ENCODE measurements around the gene NOP10. TPM values are rescaled to one million over a fixed set of nuclear protein-coding genes. Genes with fewer than 3 reads are reported as not detected.

NOP10 gene
- polyA plus RNA-seq, 1 of the 3 experiments (the other 2 are of a cell fraction): 440 TPM

DNA sequence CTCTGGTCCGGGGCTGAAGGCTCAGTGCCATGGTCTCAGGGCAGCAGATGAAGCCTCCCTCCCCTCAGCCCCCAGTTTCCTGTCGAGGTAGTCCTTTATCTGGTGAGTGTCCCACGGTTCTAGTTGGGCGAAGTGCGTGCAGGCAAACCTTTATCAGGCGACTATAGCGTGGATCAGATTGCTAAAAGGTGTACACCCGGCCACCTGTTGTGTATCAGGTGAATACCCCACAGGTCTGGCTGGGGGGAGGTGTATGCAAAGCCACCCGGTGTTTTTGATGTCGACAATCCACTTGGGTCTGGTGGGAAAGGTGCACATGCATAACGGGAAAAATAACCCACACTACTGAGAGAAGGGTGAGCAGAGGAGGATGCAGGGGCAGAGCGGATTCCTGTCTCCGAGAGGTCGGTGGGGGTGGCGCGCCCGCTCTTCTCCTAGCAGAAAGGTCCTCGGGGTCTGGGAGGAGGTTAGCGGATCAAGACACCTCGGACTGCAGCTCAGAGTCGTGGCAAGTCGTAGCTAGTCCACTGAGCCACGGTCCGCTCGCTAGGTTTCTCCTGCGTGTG is 5.9 kb downstream of the NOP10 start:
- H3K9me2 ChIP-seq: no peaks in the 10 kb centered on the region
- H3F3A ChIP-seq (replicated peaks; ENCODE audit: insufficient read depth): peaks cover 26% of the 10 kb centered on the region
- POLR2A ChIA-PET: interaction anchor here (1.2 to 3.3 kb wide), 5 partner anchors 8 to 298 kb away, joined by 3 to 19 read pairs (median 4); partner anchors contain the start of genes AVEN and LPCAT4
- H3K27me3 ChIP-seq (ENCODE audit: insufficient read depth): no peaks in the 10 kb centered on the region
- WGBS (ENCODE audit: low lambda C conversion rate): 9% methylated on average over 20 of the region's 26 CpGs
- peaks cover 22 to 36% of the 10 kb centered on the region in 2 experiments for H3K36me3 ChIP-seq (replicated peaks in 1 of 2; ENCODE audit: control insufficient read depth in 1 of 2, insufficient read depth in 2 of 2, low read length in 1 of 2)
- TF ChIP-seq RCOR1 (IDR thresholded peaks at IDR 0.05; ENCODE audit: low read length) (no peak), NFIC (IDR thresholded peaks at IDR 0.05; ENCODE audit: borderline replicate concordance) (no peak), NRF1 (IDR thresholded peaks at IDR 0.05; ENCODE audit: low read depth, low read length) (no peak), SMC3 (IDR thresholded peaks at IDR 0.05; ENCODE audit: low read depth, low read length) (no peak), MAX (IDR thresholded peaks at IDR 0.05; ENCODE audit: low read depth) (no peak), FOXJ3 (CRISPR knock-in tag; IDR thresholded peaks at IDR 0.05) (no peak), EZH2phosphoT487 (IDR thresholded peaks at IDR 0.05; ENCODE audit: borderline replicate concordance, low read depth) (no peak), EP300 (IDR thresholded peaks at IDR 0.05; ENCODE audit: borderline replicate concordance in 1 of 2, low read depth in 1 of 2, low read length in 1 of 2) (no peak), ZBTB33 (IDR thresholded peaks at IDR 0.05; ENCODE audit: borderline replicate concordance, low read depth) (no peak), POLR2AphosphoS5 (IDR thresholded peaks at IDR 0.05; ENCODE audit: low read depth, low read length) (no peak), CHD2 (IDR thresholded peaks at IDR 0.05; ENCODE audit: low read length, partially characterized antibody) (no peak), RAD21 (IDR thresholded peaks at IDR 0.05; ENCODE audit: low read length) (no peak), TAF1 (IDR thresholded peaks at IDR 0.05; ENCODE audit: borderline replicate concordance, low read depth, low read length) (no peak), MXI1 (IDR thresholded peaks at IDR 0.05; ENCODE audit: low read depth, low read length) (no peak), ELF1 (IDR thresholded peaks at IDR 0.05) (no peak), MEF2A (IDR thresholded peaks at IDR 0.05; ENCODE audit: borderline replicate concordance, low read depth) (no peak), GABPA (IDR thresholded peaks at IDR 0.05; ENCODE audit: low read depth) (no peak)
- TF ChIP-seq, protein P1, sequence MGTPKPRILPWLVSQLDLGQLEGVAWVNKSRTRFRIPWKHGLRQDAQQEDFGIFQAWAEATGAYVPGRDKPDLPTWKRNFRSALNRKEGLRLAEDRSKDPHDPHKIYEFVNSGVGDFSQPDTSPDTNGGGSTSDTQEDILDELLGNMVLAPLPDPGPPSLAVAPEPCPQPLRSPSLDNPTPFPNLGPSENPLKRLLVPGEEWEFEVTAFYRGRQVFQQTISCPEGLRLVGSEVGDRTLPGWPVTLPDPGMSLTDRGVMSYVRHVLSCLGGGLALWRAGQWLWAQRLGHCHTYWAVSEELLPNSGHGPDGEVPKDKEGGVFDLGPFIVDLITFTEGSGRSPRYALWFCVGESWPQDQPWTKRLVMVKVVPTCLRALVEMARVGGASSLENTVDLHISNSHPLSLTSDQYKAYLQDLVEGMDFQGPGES (IDR thresholded peaks at IDR 0.05; ENCODE audit: low read depth, low read length): no peak
- TF ChIP-seq, protein P2, sequence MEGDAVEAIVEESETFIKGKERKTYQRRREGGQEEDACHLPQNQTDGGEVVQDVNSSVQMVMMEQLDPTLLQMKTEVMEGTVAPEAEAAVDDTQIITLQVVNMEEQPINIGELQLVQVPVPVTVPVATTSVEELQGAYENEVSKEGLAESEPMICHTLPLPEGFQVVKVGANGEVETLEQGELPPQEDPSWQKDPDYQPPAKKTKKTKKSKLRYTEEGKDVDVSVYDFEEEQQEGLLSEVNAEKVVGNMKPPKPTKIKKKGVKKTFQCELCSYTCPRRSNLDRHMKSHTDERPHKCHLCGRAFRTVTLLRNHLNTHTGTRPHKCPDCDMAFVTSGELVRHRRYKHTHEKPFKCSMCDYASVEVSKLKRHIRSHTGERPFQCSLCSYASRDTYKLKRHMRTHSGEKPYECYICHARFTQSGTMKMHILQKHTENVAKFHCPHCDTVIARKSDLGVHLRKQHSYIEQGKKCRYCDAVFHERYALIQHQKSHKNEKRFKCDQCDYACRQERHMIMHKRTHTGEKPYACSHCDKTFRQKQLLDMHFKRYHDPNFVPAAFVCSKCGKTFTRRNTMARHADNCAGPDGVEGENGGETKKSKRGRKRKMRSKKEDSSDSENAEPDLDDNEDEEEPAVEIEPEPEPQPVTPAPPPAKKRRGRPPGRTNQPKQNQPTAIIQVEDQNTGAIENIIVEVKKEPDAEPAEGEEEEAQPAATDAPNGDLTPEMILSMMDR (IDR thresholded peaks at IDR 0.05): no peak
- TF ChIP-seq, protein P3, sequence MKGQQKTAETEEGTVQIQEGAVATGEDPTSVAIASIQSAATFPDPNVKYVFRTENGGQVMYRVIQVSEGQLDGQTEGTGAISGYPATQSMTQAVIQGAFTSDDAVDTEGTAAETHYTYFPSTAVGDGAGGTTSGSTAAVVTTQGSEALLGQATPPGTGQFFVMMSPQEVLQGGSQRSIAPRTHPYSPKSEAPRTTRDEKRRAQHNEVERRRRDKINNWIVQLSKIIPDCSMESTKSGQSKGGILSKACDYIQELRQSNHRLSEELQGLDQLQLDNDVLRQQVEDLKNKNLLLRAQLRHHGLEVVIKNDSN (IDR thresholded peaks at IDR 0.05; ENCODE audit: borderline replicate concordance, low read depth): no peak
- H3K9me3 ChIP-seq: no peaks in the 10 kb centered on the region
- CTCF ChIA-PET: interaction anchor here (1.1 to 2.1 kb wide), 5 partner anchors 9 to 127 kb away, joined by 3 to 9 read pairs (median 5); partner anchors contain the start of genes KATNBL1 and LPCAT4
- peak overlapping the region; percentile 79 for H2AFZ ChIP-seq (ENCODE audit: low read depth)
- peak overlapping the region; percentile 59 to 89; a peak in 3 of 4 replicates for H3K27ac ChIP-seq (ENCODE audit: low read depth in 2 of 2, low read length in 1 of 2)
- H3K4me1 ChIP-seq (ENCODE audit: control insufficient read depth in 1 of 2, insufficient read depth in 2 of 2, low read depth in 1 of 2, low read length in 1 of 2): peaks cover 14 to 27% of the 10 kb centered on the region in 2 experiments; a peak in 3 of 4 replicates
- H3K9ac ChIP-seq: peak overlapping the region; percentile 80
- peaks cover 62% of the 10 kb centered on the region for H3K79me2 ChIP-seq (ENCODE audit: insufficient read depth)
- H3K4me2 ChIP-seq: peak overlapping the region; percentile 93
- peak overlapping the region; percentile 87 for H3K4me3 ChIP-seq (ENCODE audit: low read depth in 2 of 2, low read length in 1 of 2)
- no peak for DNase-seq
- H4K20me1 ChIP-seq (ENCODE audit: insufficient read depth): no peaks in the 10 kb centered on the region
